HCT116 (cell line): Measurements from ENCODE around the gene CDK16. TPM values are rescaled to one million over a fixed set of nuclear protein-coding genes. Genes with fewer than 3 reads are reported as not detected.
A peak's percentile ranks its signal among the peaks of the same experiment; 100 is the strongest.

ENCODE experiments used
- ATAC-seq: fragments of 200-7000 bp; cut with Tn5 transposase; 2 replicates; pipeline ENCODE4 v1.9.1; 2020; ENCODE audit warnings: mild to moderate bottlenecking, moderate library complexity
- BruUV-seq: library from RNA; stranded (reverse); fragments of 400-500 nt; replicated peaks from 2 replicates; lab custom pipeline; 2021; lab: Mats Ljungman, UMichigan
- CTCF ChIA-PET: fragments of 300-600 bp; sonication (Branson Sonifier 250); formaldehyde crosslinking; loops from one replicate; lab custom pipeline; 2021; ENCODE audit warnings: antibody characterized with exemption; lab: Charles Lee
- POLR2A ChIA-PET: fragments of 300-600, 350-600 bp; sonication (Branson Sonifier 250); formaldehyde crosslinking; loops from one replicate; lab custom pipeline; 2021; ENCODE audit warnings: antibody characterized with exemption; lab: Charles Lee
- RAD21 ChIA-PET, 2 experiments: fragments of 300-600 bp; sonication (Branson Sonifier 250); formaldehyde crosslinking; loops; one replicate each; lab custom pipeline; 2023; ENCODE audit warnings: low total read pairs in 2 of 2; ENCODE audit not compliant: uncharacterized antibody in 2 of 2, unreplicated experiment in 2 of 2, low non-redundant PET in 1 of 2; lab: Charles Lee
- DNase-seq: peaks from one replicate; pipeline ENCODE4 v3.0.0-alpha.2; 2010; ENCODE audit warnings: low read depth, low spot score
- H2AFZ ChIP-seq: fragments of 200-600 bp; shearing (Covaris generic), sonication (generic); 2 replicates; pipeline ENCODE4 v1.6.1; 2017; ENCODE audit warnings: low read depth, mixed run types, mixed read lengths, antibody characterized with exemption, low read length; ENCODE audit not compliant: poor library complexity, severe bottlenecking
- H3K27ac ChIP-seq: 2 replicates; pipeline ENCODE4 v1.5.1; 2012; ENCODE audit warnings: low read depth, low read length
- H3K27me3 ChIP-seq: fragments of 200-600 bp; sonication (generic); 2 replicates; pipeline ENCODE4 v1.6.1; 2016; ENCODE audit warnings: mixed run types, low read length, mixed read lengths; ENCODE audit not compliant: insufficient read depth
- H3K36me3 ChIP-seq, 2 experiments: fragments of 200-500 bp in 1 of 2; fragments of 200-600 bp in 1 of 2; sonication (Bioruptor generic) in 1 of 2; sonication (generic) in 1 of 2; 2 replicates each; pipeline versions ENCODE4 v1.5.1 to v1.6.1; 2014 to 2016; ENCODE audit warnings: low read length in 2 of 2, inconsistent platforms in 1 of 2, mixed read lengths in 1 of 2, mixed run types in 1 of 2; ENCODE audit not compliant: insufficient read depth in 2 of 2, control insufficient read depth in 1 of 2
- H3K4me1 ChIP-seq, 2 experiments: fragments of 200-600 bp in 1 of 2; sonication (generic) in 1 of 2; 2 replicates each; pipeline versions ENCODE4 v1.5.1 to v1.6.1; 2012 to 2017; ENCODE audit warnings: low read length in 2 of 2, inconsistent platforms in 1 of 2, mild to moderate bottlenecking in 1 of 2, mixed read lengths in 1 of 2, mixed run types in 1 of 2, moderate library complexity in 1 of 2; ENCODE audit not compliant: insufficient read depth in 2 of 2, control insufficient read depth in 1 of 2
- H3K4me2 ChIP-seq: fragments of 200-600 bp; sonication (generic); 2 replicates; pipeline ENCODE4 v1.6.1; 2017; ENCODE audit warnings: mixed run types, low read length, mixed read lengths
- H3K4me3 ChIP-seq, 2 experiments: fragments of 200-600 bp in 1 of 2; sonication (generic) in 1 of 2; replicated peaks in 1 of 2; 2 replicates each; pipeline ENCODE4 v1.5.1; 2011 to 2016; ENCODE audit warnings: low read length in 2 of 2, control low read depth in 1 of 2, low read depth in 1 of 2, mild to moderate bottlenecking in 1 of 2, mixed read lengths in 1 of 2, mixed run types in 1 of 2
- H3K79me2 ChIP-seq: fragments of 200-600 bp; sonication (generic); 2 replicates; pipeline ENCODE4 v1.6.1; 2017; ENCODE audit warnings: mild to moderate bottlenecking, mixed run types, low read length, moderate library complexity, mixed read lengths; ENCODE audit not compliant: insufficient read depth
- H3K9ac ChIP-seq: fragments of 200-600 bp; sonication (generic); 2 replicates; pipeline ENCODE4 v1.6.1; 2016; ENCODE audit warnings: low read length, mixed read lengths
- H3K9me2 ChIP-seq: fragments of 200-600 bp; sonication (generic), shearing (Covaris generic); 2 replicates; pipeline ENCODE4 v1.6.1; 2017; ENCODE audit warnings: mixed run types, mild to moderate bottlenecking, moderate library complexity; ENCODE audit not compliant: insufficient read depth
- H3K9me3 ChIP-seq, 2 experiments: fragments of 200-500 bp in 1 of 2; fragments of 200-600 bp in 1 of 2; sonication (Bioruptor generic) in 1 of 2; sonication (generic) in 1 of 2; 2 replicates each; pipeline ENCODE4 v1.6.1; 2014 to 2017; ENCODE audit warnings: low read length in 2 of 2, mixed read lengths in 2 of 2, inconsistent platforms in 1 of 2, low read depth in 1 of 2, mild to moderate bottlenecking in 1 of 2, mixed run types in 1 of 2, moderate library complexity in 1 of 2; ENCODE audit not compliant: control insufficient read depth in 1 of 2, insufficient read depth in 1 of 2
- H4K20me1 ChIP-seq: fragments of 200-600 bp; sonication (generic), shearing (Covaris generic); 2 replicates; pipeline ENCODE4 v1.6.1; 2017; ENCODE audit warnings: mixed run types, mild to moderate bottlenecking, moderate library complexity; ENCODE audit not compliant: insufficient read depth
- CTCF ChIP-seq, 3 experiments: fragments of 200-600 bp in 1 of 3; sonication (generic) in 1 of 3; IDR thresholded peaks in 2 of 3; conservative IDR thresholded peaks in 1 of 3; 2 replicates each; pipeline ENCODE4 v1.5.1; 2012 to 2017; ENCODE audit warnings: low read depth in 2 of 3, low read length in 2 of 3, antibody characterized with exemption in 1 of 3, borderline replicate concordance in 1 of 3, control low read depth in 1 of 3, mild to moderate bottlenecking in 1 of 3, mixed read lengths in 1 of 3, mixed run types in 1 of 3, moderate library complexity in 1 of 3; ENCODE audit not compliant: insufficient read depth in 1 of 3
- JUND ChIP-seq: IDR thresholded peaks from 2 replicates; pipeline ENCODE4 v1.6.1; 2012
- POLR2A ChIP-seq: IDR thresholded peaks from 2 replicates; pipeline ENCODE4 v1.7.0; 2011; ENCODE audit warnings: borderline replicate concordance; ENCODE audit not compliant: insufficient read depth, insufficient read length; ENCODE audit errors: extremely low read depth
- POLR2AphosphoS5 ChIP-seq: IDR thresholded peaks from 2 replicates; pipeline ENCODE4 v1.6.1; 2011; ENCODE audit warnings: mild to moderate bottlenecking, low read depth, low read length, moderate library complexity
- YY1 ChIP-seq: IDR thresholded peaks from 2 replicates; pipeline ENCODE4 v1.6.1; 2011; ENCODE audit warnings: low read length, low read depth, moderate library complexity, mild to moderate bottlenecking; ENCODE audit not compliant: insufficient replicate concordance; ENCODE audit errors: extremely low read depth
- intact Hi-C: fragments of 100-400 bp; cut with micrococcal nuclease; formaldehyde crosslinking; loops from 2 replicates; pipeline ENCODE4 v1.10.0; 2022
- total RNA-seq: library from RNA; stranded (reverse); gene quantifications from one replicate; pipeline ENCODE4 v1.2.1, GENCODE V29; 2021; ENCODE audit not compliant: unreplicated experiment

CDK16 gene
- total RNA-seq, 1 experiment from 2014 or later, result 131 TPM

DNA sequence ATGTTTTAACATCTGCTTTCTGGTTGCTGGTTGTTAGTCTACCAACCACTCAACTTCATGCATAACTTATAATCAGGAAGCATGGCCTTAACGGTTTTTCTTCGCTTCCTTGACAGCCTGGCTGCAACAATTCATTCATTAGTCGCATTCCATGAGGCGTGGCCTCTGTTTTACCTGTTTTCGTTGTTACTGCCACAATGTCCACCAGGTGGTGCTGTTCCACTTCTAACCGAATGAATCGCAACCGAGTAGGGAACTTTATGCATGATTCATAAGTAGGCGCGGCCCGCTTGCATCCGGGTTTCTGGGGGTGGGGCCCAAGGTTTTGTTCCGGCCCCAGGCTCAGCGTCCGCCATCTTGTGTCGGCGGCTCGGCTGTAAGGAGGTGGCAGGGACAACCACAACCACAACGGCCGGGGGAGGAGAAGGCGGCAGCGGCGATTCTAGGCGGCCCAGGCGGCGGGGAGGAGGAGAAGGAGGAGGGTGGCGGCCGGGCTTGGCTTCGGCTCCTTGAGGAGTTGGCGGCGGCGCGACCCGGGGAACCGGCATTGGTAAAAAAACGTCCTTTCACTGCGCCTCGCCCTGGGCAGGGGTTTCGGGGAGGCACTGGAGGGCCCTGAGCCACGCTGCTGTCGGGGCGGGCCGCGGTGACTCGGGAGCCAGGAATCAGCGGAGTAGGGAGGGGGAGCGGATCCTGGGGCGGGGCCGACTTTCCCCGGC is 24.8 kb upstream of the CDK16 start, which contains the start of gene UBA1:
Gene UBA1 (plus strand): TSS at position 355 of the 719 bp plus-strand sequence. CDS start 4,974 bp downstream, outside the sequence.
- TF ChIP-seq POLR2AphosphoS5 (peak; percentile 89), CTCF (IDR thresholded peaks at IDR 0.05 in 2 of 3, conservative IDR thresholded peaks at IDR 0.05 in 1 of 3; ENCODE audit: borderline replicate concordance in 1 of 3, insufficient read depth in 1 of 3, low read depth in 2 of 3, low read length in 2 of 3) (peak in 2 of 3 experiments; percentile 51 to 61; a peak in 3 of 6 replicates), POLR2A (peak; percentile 62), YY1 (peak; percentile 92), JUND (no peak)
- ChIA-PET RAD21 (no interaction called here), POLR2A (no interaction called here), CTCF (interaction anchor here (1.3 kb wide), 1 partner anchor 330 kb away, joined by 4 read pairs; no protein-coding TSS in a partner anchor)
- BruUV-seq, result no TSS peak
- DNase-seq (peak; percentile 87), ATAC-seq (peak; percentile 70)
- Histone ChIP-seq H3K27me3 (no peaks in the 10 kb centered on the region), H3K27ac (peak within 1 kb of the TSS; percentile 83), H4K20me1 (no peaks in the 10 kb centered on the region), H3K9ac (peak within 1 kb of the TSS; percentile 93), H3K4me3 (peak within 1 kb of the TSS; percentile 75 to 77), H3K4me2 (peak within 1 kb of the TSS; percentile 83), H2AFZ (no peak within 1 kb of the TSS), H3K79me2 (peaks cover 65% of the 10 kb centered on the region), H3K9me3 (no peaks in the 10 kb centered on the region), H3K4me1 (peaks cover 7 to 26% of the 10 kb centered on the region in 2 experiments; a peak in 3 of 4 replicates), H3K9me2 (no peaks in the 10 kb centered on the region), H3K36me3 (peaks cover 0 to 7% of the 10 kb centered on the region in 2 experiments; a peak in 2 of 4 replicates)
- intact Hi-C loops, result loop anchor here (1.0 to 10.0 kb wide), 7 partner anchors 119 to 834 kb away; partner anchors contain the start of gene ZNF41
